Sigmoid colon (tissue), 7 donors: ENCODE data around the gene HSPG2. TPM values are rescaled to one million over a fixed set of nuclear protein-coding genes. Genes with fewer than 3 reads are reported as not detected.
"Not testable (repeated sequence)": the region's sequence is repeated elsewhere in the genome, so short reads cannot be mapped to it uniquely, and the experiment has no call there.

Experiments
- DNase-seq: peaks from one replicate; pipeline ENCODE4 v3.0.0-alpha.2; 2019
- H3K27ac ChIP-seq, 4 donors: fragments of 200-600 bp; sonication (generic); one replicate each; pipeline ENCODE4 v1.5.1; 2016 to 2019; ENCODE audit warnings: mild to moderate bottlenecking in 1 of 4
- H3K27me3 ChIP-seq, 3 donors: fragments of 200-600 bp; sonication (generic); one replicate each; pipeline ENCODE4 v1.5.1; 2019; ENCODE audit warnings: mild to moderate bottlenecking in 1 of 3
- H3K36me3 ChIP-seq, 4 donors: fragments of 200-600 bp; sonication (generic); one replicate each; pipeline ENCODE4 v1.5.1; 2016 to 2019
- H3K4me1 ChIP-seq, 4 donors: fragments of 200-600 bp; sonication (generic); one replicate each; pipeline ENCODE4 v1.5.1; 2017 to 2019
- H3K4me3 ChIP-seq, 4 donors: fragments of 200-600 bp; sonication (generic); one replicate each; pipeline ENCODE4 v1.5.1; 2017 to 2019; ENCODE audit warnings: mild to moderate bottlenecking in 2 of 4, moderate library complexity in 1 of 4
- H3K9me3 ChIP-seq, 4 donors: fragments of 200-600 bp in 3 of 4; sonication (generic) in 3 of 4; one replicate each; pipeline versions ENCODE4 v1.5.1 to v1.6.1; 2013 to 2019
- EP300 ChIP-seq, 4 donors: sonication (generic); formaldehyde crosslinking; IDR thresholded peaks; one replicate each; pipeline ENCODE4 v1.6.1; 2017; ENCODE audit warnings: antibody characterized with exemption in 4 of 4
- POLR2A ChIP-seq, 2 donors: fragments of 450-650 bp; IDR thresholded peaks; one replicate each; pipeline ENCODE4 v1.6.1; 2016; ENCODE audit warnings: antibody characterized with exemption in 2 of 2, mild to moderate bottlenecking in 2 of 2, moderate library complexity in 2 of 2
- POLR2AphosphoS5 ChIP-seq, 4 donors: sonication (generic); formaldehyde crosslinking; IDR thresholded peaks; one replicate each; pipeline ENCODE4 v1.6.1; 2017; ENCODE audit warnings: antibody characterized with exemption in 4 of 4
- WGBS, 2 donors: extraction: QIAGEN DNeasy Blood & Tissue Kit; methylation state at CpG; one replicate each; pipeline ENCODE4 v1.1.7; 2013; 5-methylcytosine and 5-hydroxymethylcytosine counted together
- intact Hi-C: fragments of 100-400 bp; cut with DNase I; formaldehyde crosslinking; loops from one replicate; pipeline ENCODE4 v1.15.1; 2023
- polyA plus RNA-seq, 3 donors: library from polyadenylated mRNA; stranded (reverse); fragments of 200-250 nt; gene quantifications; one replicate each; pipeline ENCODE4 v1.2.3, GENCODE V29; 2013
- total RNA-seq, 4 donors: library from RNA; depleted of rRNA; stranded (reverse); fragments of >200 nt; gene quantifications; one replicate each; pipeline ENCODE4 v1.1.0, GENCODE V29; 2016
- TF ChIP-seq, protein P1 (sequence below), 4 experiments: fragments of 450-650 bp in 3 of 4; fragments of 200-600 bp in 1 of 4; IDR thresholded peaks; one replicate each; pipeline ENCODE4 v1.5.1; 2016 to 2019; ENCODE audit warnings: antibody characterized with exemption in 4 of 4, mild to moderate bottlenecking in 3 of 4, moderate library complexity in 2 of 4
- donor health status: healthy with polysubstance abuse.
- donor health status: Bipolar disorder and iron deficiency.
- donor health status: healthy.

Gene HSPG2
- total and polyA plus RNA-seq, 7 donors: 6.0 to 761 (median 104) TPM

DNA sequence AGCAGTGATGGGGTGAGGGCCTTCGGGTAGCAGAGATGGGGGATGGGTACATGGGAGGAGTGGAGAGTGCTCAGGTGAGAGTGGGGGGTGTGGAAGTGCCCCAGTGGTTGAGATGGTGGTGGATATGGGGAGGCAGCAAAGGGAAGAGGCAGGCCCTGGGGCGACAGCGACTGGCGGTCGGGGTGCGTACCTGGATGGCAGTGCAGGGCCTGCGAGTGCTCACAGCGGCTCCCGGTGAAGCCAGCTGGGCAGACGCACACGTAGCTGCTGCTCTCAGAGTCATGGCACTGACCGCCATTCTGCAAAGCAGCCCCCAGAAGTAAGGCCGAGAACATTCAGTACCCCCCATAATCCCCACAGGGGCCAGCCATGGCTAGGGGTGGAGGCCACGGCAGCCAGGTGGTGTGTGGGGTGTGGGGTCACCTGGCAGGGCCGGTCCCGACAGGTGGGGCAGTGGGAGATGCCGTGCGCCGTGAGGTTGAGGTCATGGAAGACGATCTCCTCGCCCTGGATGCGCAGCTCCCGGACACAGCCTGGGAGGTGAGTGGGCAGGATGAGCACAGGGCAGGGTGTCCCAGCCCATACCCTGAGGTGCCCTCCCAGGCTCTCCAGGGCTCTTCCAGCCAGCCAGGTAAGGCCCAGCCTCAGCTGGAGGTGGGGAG, 106.2 kb downstream of the HSPG2 start:
- Histone ChIP-seq H3K4me1 (no peaks in the 10 kb centered on the region), H3K36me3 (peaks cover 87 to 100% (median 97%) of the 10 kb centered on the region in 4 donors), H3K9me3 (peaks cover 0 to 3% (median 0%) of the 10 kb centered on the region in 4 donors), H3K27ac (no peak overlapping the region), H3K4me3 (no peak overlapping the region), H3K27me3 (no peaks in the 10 kb centered on the region)
- DNase-seq: no peak
- intact Hi-C loops: no loop called here
- WGBS, 2 donors: 95 to 96% methylated on average over 23 of the region's 23 CpGs
- TF ChIP-seq EP300 (IDR thresholded peaks at IDR 0.05): no peak

DNA sequence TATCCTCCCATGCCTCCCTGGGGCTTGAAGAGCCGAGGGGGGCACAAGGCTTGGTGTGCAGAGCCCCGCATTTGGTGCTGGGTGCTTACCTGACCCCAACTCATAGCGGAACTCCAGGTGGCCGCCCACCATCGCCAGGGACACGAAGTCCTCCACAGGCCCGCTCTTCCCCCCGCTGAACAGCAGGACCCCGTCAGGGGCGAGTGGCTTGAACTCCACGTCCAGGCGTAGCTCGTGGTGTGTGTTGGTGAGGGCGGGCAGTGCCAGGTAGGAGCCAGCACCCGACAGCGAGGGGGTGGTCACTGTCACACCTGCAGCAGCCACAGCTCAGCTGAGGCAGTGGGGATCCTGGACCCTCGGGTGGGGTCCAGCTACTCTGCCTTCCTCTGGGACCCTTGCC, 107.8 kb downstream of the HSPG2 start:
- no peaks in the 10 kb centered on the region for H3K27me3 ChIP-seq
- no peak for DNase-seq
- no peaks in the 10 kb centered on the region for H3K9me3 ChIP-seq
- H3K27ac ChIP-seq: no peak overlapping the region
- H3K4me3 ChIP-seq: no peak overlapping the region
- intact Hi-C loops: no loop called here
- peaks cover 86 to 100% (median 98%) of the 10 kb centered on the region in 4 donors for H3K36me3 ChIP-seq
- 93 to 94% methylated on average over 17 of the region's 17 CpGs for WGBS, 2 donors
- TF ChIP-seq POLR2AphosphoS5 (IDR thresholded peaks at IDR 0.05) (no peak), POLR2A (IDR thresholded peaks at IDR 0.05) (no peak), EP300 (IDR thresholded peaks at IDR 0.05) (no peak)
- TF ChIP-seq, protein P1, sequence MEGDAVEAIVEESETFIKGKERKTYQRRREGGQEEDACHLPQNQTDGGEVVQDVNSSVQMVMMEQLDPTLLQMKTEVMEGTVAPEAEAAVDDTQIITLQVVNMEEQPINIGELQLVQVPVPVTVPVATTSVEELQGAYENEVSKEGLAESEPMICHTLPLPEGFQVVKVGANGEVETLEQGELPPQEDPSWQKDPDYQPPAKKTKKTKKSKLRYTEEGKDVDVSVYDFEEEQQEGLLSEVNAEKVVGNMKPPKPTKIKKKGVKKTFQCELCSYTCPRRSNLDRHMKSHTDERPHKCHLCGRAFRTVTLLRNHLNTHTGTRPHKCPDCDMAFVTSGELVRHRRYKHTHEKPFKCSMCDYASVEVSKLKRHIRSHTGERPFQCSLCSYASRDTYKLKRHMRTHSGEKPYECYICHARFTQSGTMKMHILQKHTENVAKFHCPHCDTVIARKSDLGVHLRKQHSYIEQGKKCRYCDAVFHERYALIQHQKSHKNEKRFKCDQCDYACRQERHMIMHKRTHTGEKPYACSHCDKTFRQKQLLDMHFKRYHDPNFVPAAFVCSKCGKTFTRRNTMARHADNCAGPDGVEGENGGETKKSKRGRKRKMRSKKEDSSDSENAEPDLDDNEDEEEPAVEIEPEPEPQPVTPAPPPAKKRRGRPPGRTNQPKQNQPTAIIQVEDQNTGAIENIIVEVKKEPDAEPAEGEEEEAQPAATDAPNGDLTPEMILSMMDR (IDR thresholded peaks at IDR 0.05): no peak
- no peaks in the 10 kb centered on the region for H3K4me1 ChIP-seq

DNA sequence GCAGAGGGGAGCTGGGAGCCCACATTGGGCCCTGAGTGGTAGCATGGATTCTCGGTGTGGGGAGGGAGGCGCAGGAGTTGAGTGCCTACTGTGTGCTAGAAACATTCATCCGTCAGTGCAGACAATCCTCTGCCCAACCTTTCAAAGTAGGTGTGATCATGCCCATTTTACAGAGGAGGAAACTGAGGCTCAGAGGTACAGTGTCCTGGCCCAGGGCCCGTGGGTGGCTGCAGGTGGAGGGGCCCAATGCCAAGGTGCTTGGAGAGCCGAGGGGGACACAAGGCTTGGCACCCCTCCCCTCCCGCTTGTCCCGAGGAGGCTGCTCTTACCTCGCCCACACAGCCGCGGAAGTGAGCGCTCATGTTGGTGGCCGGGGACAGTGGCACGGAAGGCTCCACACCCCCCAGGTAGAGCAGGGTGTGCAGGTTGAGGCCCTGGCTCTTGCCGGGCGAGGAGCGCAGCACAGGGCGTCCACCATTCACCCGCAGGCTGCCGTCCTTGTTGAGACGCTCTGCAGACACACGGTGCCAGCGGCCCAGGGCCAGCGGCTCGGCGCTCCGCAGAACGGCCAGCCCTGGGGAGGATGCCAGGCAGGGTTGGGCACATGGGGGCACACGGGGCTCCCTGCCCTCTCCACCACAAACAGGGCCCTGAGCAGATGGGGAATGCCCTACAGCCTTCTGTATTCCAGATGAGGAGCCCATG, 108.5 kb downstream of the HSPG2 start:
- peaks cover 86 to 100% (median 98%) of the 10 kb centered on the region in 4 donors for H3K36me3 ChIP-seq
- DNase-seq: no peak

DNA sequence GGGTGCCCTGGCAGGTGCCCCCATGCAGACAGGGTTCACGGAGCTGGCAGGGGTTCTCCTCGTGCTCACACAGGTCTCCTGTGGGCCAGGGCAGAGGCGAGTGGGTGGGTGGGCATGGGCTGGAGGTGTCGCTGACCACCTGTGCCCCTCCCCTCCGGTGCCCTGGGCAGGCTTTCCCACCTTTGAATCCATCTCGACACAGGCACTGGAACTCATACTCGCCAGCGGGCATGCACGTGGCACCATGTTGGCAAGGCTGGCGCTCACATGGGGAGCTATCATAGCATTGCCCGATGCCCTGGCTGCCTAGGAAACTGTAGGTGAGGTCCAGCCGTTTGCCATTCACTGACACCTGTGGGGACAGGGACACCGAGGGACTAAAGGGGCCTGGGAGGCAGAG, 109.0 kb downstream of the HSPG2 start:
- Histone ChIP-seq H3K4me3 (no peak overlapping the region), H3K4me1 (no peaks in the 10 kb centered on the region), H3K27me3 (no peaks in the 10 kb centered on the region), H3K36me3 (peaks cover 82 to 100% (median 98%) of the 10 kb centered on the region in 4 donors), H3K9me3 (no peaks in the 10 kb centered on the region), H3K27ac (no peak overlapping the region)
- intact Hi-C loops: no loop called here
- no peak for DNase-seq
- 93% methylated on average over 13 of the region's 13 CpGs for WGBS, 2 donors
- no peak for TF ChIP-seq POLR2A (IDR thresholded peaks at IDR 0.05)
- TF ChIP-seq, protein P1 (IDR thresholded peaks at IDR 0.05): no peak
- no peak for TF ChIP-seq EP300 (IDR thresholded peaks at IDR 0.05)
- no peak for TF ChIP-seq POLR2AphosphoS5 (IDR thresholded peaks at IDR 0.05)

More for the DNA sequence above, 108.5 kb downstream of the HSPG2 start:
- Histone ChIP-seq H3K4me1 (no peaks in the 10 kb centered on the region), H3K9me3 (no peaks in the 10 kb centered on the region), H3K27me3 (no peaks in the 10 kb centered on the region), H3K4me3 (no peak overlapping the region), H3K27ac (no peak overlapping the region)
- TF ChIP-seq POLR2AphosphoS5 (IDR thresholded peaks at IDR 0.05) (no peak), EP300 (IDR thresholded peaks at IDR 0.05) (no peak), POLR2A (IDR thresholded peaks at IDR 0.05) (no peak)
- TF ChIP-seq, protein P1 (IDR thresholded peaks at IDR 0.05): no peak
- intact Hi-C loops: no loop called here
- 93 to 94% methylated on average over 28 of the region's 28 CpGs for WGBS, 2 donors

DNA sequence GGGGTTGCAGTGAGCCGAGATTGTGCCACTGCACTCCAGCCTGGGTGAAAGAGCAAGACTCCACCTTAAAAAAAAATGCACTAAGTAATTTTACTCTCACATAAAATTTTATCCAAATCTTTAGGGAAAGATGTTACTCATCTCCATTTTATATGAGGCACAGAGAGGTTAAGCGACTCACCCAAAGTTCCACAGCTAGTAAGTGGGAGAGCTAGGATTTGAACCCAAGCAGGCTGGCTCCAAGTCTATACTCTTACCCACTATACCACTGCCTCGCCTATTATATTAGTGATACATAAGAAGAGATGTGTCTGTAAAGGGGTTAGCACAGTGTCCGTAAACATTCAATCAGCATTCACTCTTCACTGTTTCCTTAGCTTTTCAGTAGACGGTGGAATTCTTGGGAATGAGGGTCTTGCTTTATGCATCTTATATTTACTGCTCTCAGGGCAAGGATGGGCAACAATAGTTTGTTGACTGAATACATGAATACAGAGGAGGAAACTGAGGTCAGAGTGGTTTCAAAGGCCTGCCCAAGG, 109.9 kb downstream of the HSPG2 start:
- intact Hi-C loops: no loop called here
- DNase-seq: no peak
- no peaks in the 10 kb centered on the region for H3K27me3 ChIP-seq
- peaks cover 81 to 100% (median 98%) of the 10 kb centered on the region in 4 donors for H3K36me3 ChIP-seq
- no peaks in the 10 kb centered on the region for H3K9me3 ChIP-seq
- H3K4me1 ChIP-seq: no peaks in the 10 kb centered on the region
- 96% methylated on average over 5 of the region's 5 CpGs for WGBS, 2 donors
- H3K27ac ChIP-seq: no peak overlapping the region
- no peak for TF ChIP-seq POLR2AphosphoS5 (IDR thresholded peaks at IDR 0.05)
- no peak for TF ChIP-seq POLR2A (IDR thresholded peaks at IDR 0.05)
- TF ChIP-seq EP300 (IDR thresholded peaks at IDR 0.05): no peak
- TF ChIP-seq, protein P1 (IDR thresholded peaks at IDR 0.05): no peak
- no peak overlapping the region for H3K4me3 ChIP-seq

DNA sequence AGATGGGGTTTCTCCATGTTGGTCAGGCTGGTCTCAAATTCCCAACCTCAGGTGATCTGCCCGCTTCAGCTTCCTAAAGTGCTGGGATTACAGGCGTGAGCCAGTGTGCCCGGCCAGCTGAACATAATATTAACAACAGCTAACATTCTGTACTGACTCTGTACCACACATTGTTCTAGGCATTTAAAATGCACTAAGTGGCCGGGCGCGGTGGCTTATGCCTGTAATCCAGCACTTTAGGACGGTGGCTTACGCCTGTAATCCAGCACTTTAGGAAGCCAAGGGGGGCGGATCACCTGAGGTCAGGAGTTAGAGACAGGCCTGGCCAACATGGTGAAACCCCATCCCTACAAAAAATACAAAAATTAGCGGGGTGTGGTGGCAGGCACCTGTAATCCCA, 110.4 kb downstream of the HSPG2 start:
- H3K9me3 ChIP-seq, intact Hi-C loops, H3K4me3 ChIP-seq, H3K27ac ChIP-seq, H3K27me3 ChIP-seq, DNase-seq, H3K4me1 ChIP-seq: not testable (repeated sequence)
- 94 to 95% methylated on average over 10 of the region's 10 CpGs for WGBS, 2 donors
- H3K36me3 ChIP-seq: peaks cover 78 to 100% (median 98%) of the 10 kb centered on the region in 4 donors
